ENCODE measurements around the gene RXRA.

- TF ChIP-seq CTCF (IDR thresholded peaks at IDR 0.05; ENCODE audit: low read depth, low read length, missing input control) (no peak), REST (IDR thresholded peaks at IDR 0.05) (no peak), NR2F2 (IDR thresholded peaks at IDR 0.05) (no peak), TAF1 (conservative IDR thresholded peaks at IDR 0.05) (no peak), JUND (IDR thresholded peaks at IDR 0.05) (no peak), ZBTB33 (IDR thresholded peaks at IDR 0.05) (no peak)
Observed at GRCh38 chr9:134303601-134304000, 22.7 kb upstream of the RXRA start.
